Activated CD4-positive, alpha-beta memory T cell treated with anti-CD3 and anti-CD28 coated beads for 36 hours (primary cell): Measurements from ENCODE around the gene SCAMP4. TPM values are rescaled to one million over a fixed set of nuclear protein-coding genes. Genes with fewer than 3 reads are reported as not detected.

Experiments
- CTCF ChIA-PET: fragments of 350-600 bp; sonication (Branson Sonifier 250); formaldehyde crosslinking; loops from one replicate; lab custom pipeline; 2021; ENCODE audit warnings: antibody characterized with exemption, inconsistent platforms; lab: Charles Lee
- POLR2A ChIA-PET: fragments of 350-600 bp; sonication (Branson Sonifier 250); formaldehyde crosslinking; loops from one replicate; lab custom pipeline; 2021; ENCODE audit warnings: antibody characterized with exemption; lab: Charles Lee
- DNase-seq: peaks from one replicate; pipeline ENCODE4 v3.0.0-alpha.2; 2020
- H3K27ac Mint-ChIP-seq: one replicate; pipeline ENCODE4 v1.8.0; 2021; ENCODE audit warnings: mixed read lengths
- H3K27me3 Mint-ChIP-seq: one replicate; pipeline ENCODE4 v1.8.0; 2021; ENCODE audit warnings: mixed read lengths
- H3K36me3 Mint-ChIP-seq: one replicate; pipeline ENCODE4 v1.8.0; 2021; ENCODE audit warnings: mixed read lengths
- H3K4me1 Mint-ChIP-seq: one replicate; pipeline ENCODE4 v1.8.0; 2021; ENCODE audit warnings: low read depth, mixed read lengths
- H3K4me3 Mint-ChIP-seq: one replicate; pipeline ENCODE4 v1.8.0; 2021; ENCODE audit warnings: mild to moderate bottlenecking, mixed read lengths
- H3K9me3 Mint-ChIP-seq: one replicate; pipeline ENCODE4 v1.8.0; 2021; ENCODE audit warnings: mixed read lengths
- intact Hi-C: fragments of 100-400 bp; cut with micrococcal nuclease; formaldehyde crosslinking; loops from one replicate; pipeline ENCODE4 v1.15.1; 2023
- total RNA-seq, 2 experiments: library from RNA; stranded (reverse); gene quantifications; one replicate each; pipeline ENCODE4 v1.2.3, GENCODE V29; 2021

SCAMP4 gene
- total RNA-seq = 10 to 100 TPM; 24.2 to 28.4 TPM

GRCh38 chr19:1905110-1905862, at the start of gene SCAMP4, which contains the start of gene ADAT3:
TSS of gene SCAMP4 (plus strand) at chr19:1905399. CDS start at chr19:1915020, 9,621 bp downstream.
TSS of gene ADAT3 (plus strand) at chr19:1905399. CDS start at chr19:1912048, 6,649 bp downstream.
- Mint-ChIP-seq H3K36me3 (peaks cover 2% of the 10 kb centered on the region), H3K4me3 (peak within 1 kb of the TSS; percentile 87), H3K27me3 (no peaks in the 10 kb centered on the region), H3K27ac (peak within 1 kb of the TSS; percentile 86), H3K9me3 (no peaks in the 10 kb centered on the region), H3K4me1 (peaks cover 36% of the 10 kb centered on the region)
- DNase-seq = peak; percentile 99
- ChIA-PET CTCF (interaction anchor here (0.6 to 1.4 kb wide), 9 partner anchors 8 to 1616 kb away, joined by 3 to 5 read pairs (median 3); no protein-coding TSS in a partner anchor), POLR2A (interaction anchor here (0.5 to 1.6 kb wide), 6 partner anchors 21 to 515 kb away, joined by 3 to 4 read pairs (median 3); partner anchors contain the start of gene ABHD17A)
- intact Hi-C loops = loop anchor here (1.0 kb wide), 3 partner anchors 20 to 41 kb away; partner anchors contain the start of gene ABHD17A

DNA sequence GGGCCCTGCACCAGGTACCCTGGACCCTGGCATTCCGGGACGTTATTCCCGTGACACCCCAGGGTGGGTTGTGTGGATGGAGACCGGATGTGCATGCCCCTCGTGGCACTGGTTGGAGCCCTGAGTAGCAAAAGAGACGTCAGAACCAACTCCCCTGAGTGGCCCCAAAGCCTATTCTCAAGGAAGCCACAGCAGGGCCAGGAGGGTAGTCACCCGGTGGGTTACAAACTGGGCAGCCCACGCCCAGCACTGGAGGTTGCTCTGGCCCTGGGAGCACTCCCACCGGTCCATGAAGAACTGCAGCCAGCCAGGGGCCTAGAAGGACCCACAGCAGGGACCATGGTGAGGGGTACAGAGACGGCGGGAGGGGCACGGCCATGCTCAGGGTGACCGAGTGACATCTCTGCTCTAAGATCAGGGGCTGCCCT, 49.4 kb upstream of the SCAMP4 start:
- Mint-ChIP-seq H3K36me3 (peaks cover 4% of the 10 kb centered on the region), H3K27me3 (no peaks in the 10 kb centered on the region), H3K4me1 (peaks cover 52% of the 10 kb centered on the region), H3K27ac (peak overlapping the region; percentile 91), H3K9me3 (no peaks in the 10 kb centered on the region), H3K4me3 (peak overlapping the region; percentile 80)
- CTCF ChIA-PET = interaction anchor here (1.5 to 3.3 kb wide), 4 partner anchors 9 to 30 kb away, joined by 6 to 14 read pairs (median 9); no protein-coding TSS in a partner anchor
- DNase-seq = peak; percentile 71
- intact Hi-C loops = no loop called here
- POLR2A ChIA-PET = interaction anchor here (0.6 to 1.7 kb wide), 2 partner anchors 47 to 263 kb away, joined by 3 read pairs; partner anchors contain the start of gene MBD3

DNA sequence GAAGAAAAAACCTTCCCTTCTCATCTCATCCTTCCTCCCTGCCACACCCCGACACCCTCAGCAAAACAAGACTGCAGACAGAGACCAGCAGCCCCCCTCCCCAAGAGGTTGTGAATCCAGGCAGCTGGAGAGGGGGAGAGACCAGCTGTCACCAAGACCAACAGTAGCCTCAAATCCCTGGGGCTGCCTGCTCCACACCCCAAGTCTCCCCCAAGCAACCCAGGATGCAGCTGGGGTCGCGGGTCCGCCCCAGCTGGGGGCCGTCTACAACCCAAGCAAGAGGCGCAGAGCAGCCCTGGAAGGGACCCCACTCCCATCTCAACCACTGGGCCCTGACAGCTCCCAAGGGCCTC, 48.9 kb upstream of the SCAMP4 start:
- no peaks in the 10 kb centered on the region for H3K9me3 Mint-ChIP-seq
- intact Hi-C loops = no loop called here
- ChIA-PET POLR2A (interaction anchor here (0.6 to 1.7 kb wide), 3 partner anchors 28 to 264 kb away, joined by 3 read pairs; partner anchors contain the start of gene MBD3), CTCF (interaction anchor here (2.2 to 3.3 kb wide), 4 partner anchors 9 to 30 kb away, joined by 9 to 14 read pairs (median 11); no protein-coding TSS in a partner anchor)
- peak overlapping the region; percentile 80 for H3K4me3 Mint-ChIP-seq
- H3K27ac Mint-ChIP-seq = peak overlapping the region; percentile 91
- H3K4me1 Mint-ChIP-seq = peaks cover 54% of the 10 kb centered on the region
- DNase-seq = peak; percentile 22
- no peaks in the 10 kb centered on the region for H3K27me3 Mint-ChIP-seq
- H3K36me3 Mint-ChIP-seq = peaks cover 4% of the 10 kb centered on the region

DNA sequence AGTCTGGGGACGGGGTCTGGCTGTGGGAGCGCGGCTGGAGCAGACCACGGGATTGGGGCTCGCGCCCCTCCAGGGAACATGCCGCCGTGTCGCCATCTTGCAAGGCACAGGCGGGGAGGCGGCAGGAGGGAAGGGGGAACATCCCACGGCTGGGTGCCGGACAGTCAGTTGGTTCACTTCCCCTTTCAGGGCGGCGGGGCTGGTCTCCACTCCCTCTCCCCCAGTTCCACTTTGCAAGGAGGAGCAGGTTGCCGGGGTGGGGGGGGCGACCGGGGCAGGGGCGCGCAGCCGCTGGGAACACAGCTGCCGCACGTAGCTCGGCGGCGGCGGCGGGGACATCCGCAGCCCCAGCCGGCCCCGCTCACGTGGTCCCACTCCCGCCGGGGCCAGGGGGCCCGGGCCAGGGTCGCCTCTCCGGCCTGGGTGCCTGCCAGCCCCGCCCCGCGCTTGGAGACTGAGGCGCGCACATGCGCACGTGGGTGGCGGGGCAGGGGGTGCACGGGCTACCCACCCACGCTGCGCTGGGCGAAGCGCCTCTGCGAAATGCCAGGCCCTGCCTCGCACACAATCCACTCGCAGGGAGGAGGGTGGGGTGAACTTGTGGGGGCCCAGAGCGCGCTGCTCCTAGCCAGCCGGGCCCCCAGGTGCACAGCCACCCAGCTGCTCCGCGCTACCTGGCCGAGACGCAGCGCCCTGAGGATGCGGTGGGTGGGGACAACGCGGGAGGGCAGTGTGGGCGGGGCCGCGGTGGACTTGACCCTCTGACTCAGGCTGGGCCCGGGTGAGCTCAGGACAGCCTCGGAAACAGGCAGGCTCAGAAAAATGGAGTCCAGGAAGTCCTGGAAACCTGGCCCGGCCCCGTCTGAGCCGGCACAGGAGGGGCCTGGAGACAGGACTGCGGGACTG, 48.2 kb upstream of the SCAMP4 start:
- intact Hi-C loops = no loop called here
- ChIA-PET CTCF (interaction anchor here (1.4 to 3.3 kb wide), 4 partner anchors 18 to 41 kb away, joined by 5 to 13 read pairs (median 9); no protein-coding TSS in a partner anchor), POLR2A (interaction anchor here (1.3 to 2.1 kb wide), 3 partner anchors 19 to 46 kb away, joined by 3 to 8 read pairs (median 3); no protein-coding TSS in a partner anchor)
- Mint-ChIP-seq H3K4me3 (peak overlapping the region; percentile 80), H3K9me3 (no peaks in the 10 kb centered on the region), H3K27me3 (no peaks in the 10 kb centered on the region), H3K27ac (peak overlapping the region; percentile 91), H3K4me1 (peaks cover 58% of the 10 kb centered on the region), H3K36me3 (peaks cover 4% of the 10 kb centered on the region)
- peak; percentile 79 for DNase-seq

GRCh38 chr19:1857648-1858326, 47.4 kb upstream of the SCAMP4 start:
- peaks cover 51% of the 10 kb centered on the region for H3K4me1 Mint-ChIP-seq
- intact Hi-C loops = no loop called here
- H3K36me3 Mint-ChIP-seq = peaks cover 4% of the 10 kb centered on the region
- POLR2A ChIA-PET = interaction anchor here (0.6 to 2.1 kb wide), 3 partner anchors 19 to 1175 kb away, joined by 3 to 8 read pairs (median 3); no protein-coding TSS in a partner anchor
- H3K27me3 Mint-ChIP-seq = no peaks in the 10 kb centered on the region
- H3K9me3 Mint-ChIP-seq = no peaks in the 10 kb centered on the region
- CTCF ChIA-PET = interaction anchor here (1.4 to 3.3 kb wide), 4 partner anchors 8 to 40 kb away, joined by 5 to 13 read pairs (median 8); no protein-coding TSS in a partner anchor
- H3K27ac Mint-ChIP-seq = peak overlapping the region; percentile 78
- peak overlapping the region; percentile 67 for H3K4me3 Mint-ChIP-seq
- DNase-seq = no peak

- CTCF ChIA-PET = interaction anchor here (1.7 to 3.3 kb wide), 3 partner anchors 9 to 32 kb away, joined by 6 to 13 read pairs (median 9); no protein-coding TSS in a partner anchor
- Mint-ChIP-seq H3K9me3 (no peaks in the 10 kb centered on the region), H3K36me3 (no peaks in the 10 kb centered on the region), H3K27ac (peak overlapping the region; percentile 65), H3K27me3 (no peaks in the 10 kb centered on the region), H3K4me3 (no peak overlapping the region), H3K4me1 (peaks cover 45% of the 10 kb centered on the region)
- DNase-seq = no peak
- POLR2A ChIA-PET = interaction anchor here (2.1 kb wide), 1 partner anchor 18 kb away, joined by 8 read pairs; no protein-coding TSS in a partner anchor
- intact Hi-C loops = no loop called here
Observed at GRCh38 chr19:1858412-1859081, 46.7 kb upstream of the SCAMP4 start.

DNA sequence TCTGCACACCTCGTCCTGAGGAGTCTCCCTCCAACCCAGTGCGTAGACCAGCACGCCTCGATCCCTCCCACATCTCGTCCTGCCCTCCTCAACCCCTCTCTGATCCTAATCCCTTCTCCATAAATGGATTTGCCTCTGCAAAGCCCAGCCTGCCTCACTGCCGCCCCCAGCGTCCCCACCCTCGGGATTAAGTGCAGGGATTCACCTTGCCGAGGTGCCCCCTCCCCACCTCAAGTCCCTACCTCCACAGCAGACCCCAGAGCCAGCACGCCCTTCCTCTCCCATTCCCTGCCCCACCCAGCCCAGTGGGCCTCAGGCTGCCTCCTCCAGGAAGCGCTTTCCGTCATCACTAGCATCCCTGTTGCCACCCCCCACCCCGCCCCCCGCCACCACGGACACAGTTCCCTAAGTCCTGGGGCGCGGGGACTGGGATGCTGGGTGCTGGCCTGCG, 45.8 kb upstream of the SCAMP4 start:
- H3K4me1 Mint-ChIP-seq = peaks cover 43% of the 10 kb centered on the region
- no peaks in the 10 kb centered on the region for H3K36me3 Mint-ChIP-seq
- peak overlapping the region; percentile 27 for H3K4me3 Mint-ChIP-seq
- no peaks in the 10 kb centered on the region for H3K9me3 Mint-ChIP-seq
- ChIA-PET CTCF (interaction anchor here (1.7 to 3.3 kb wide), 3 partner anchors 10 to 33 kb away, joined by 6 to 13 read pairs (median 9); no protein-coding TSS in a partner anchor), POLR2A (no interaction called here)
- peak overlapping the region; percentile 64 for H3K27ac Mint-ChIP-seq
- no peaks in the 10 kb centered on the region for H3K27me3 Mint-ChIP-seq
- no peak for DNase-seq
- intact Hi-C loops = no loop called here

- CTCF ChIA-PET = interaction anchor here (0.6 kb wide), 1 partner anchor 11 kb away, joined by 4 read pairs; no protein-coding TSS in a partner anchor
- POLR2A ChIA-PET = no interaction called here
- H3K9me3 Mint-ChIP-seq = no peaks in the 10 kb centered on the region
- DNase-seq = peak; percentile 76
- no peak overlapping the region for H3K4me3 Mint-ChIP-seq
- H3K27me3 Mint-ChIP-seq = no peaks in the 10 kb centered on the region
- H3K27ac Mint-ChIP-seq = peak overlapping the region; percentile 56
- H3K36me3 Mint-ChIP-seq = no peaks in the 10 kb centered on the region
- intact Hi-C loops = no loop called here
- peaks cover 35% of the 10 kb centered on the region for H3K4me1 Mint-ChIP-seq
Observed at GRCh38 chr19:1860042-1860775, 45.0 kb upstream of the SCAMP4 start.

DNA sequence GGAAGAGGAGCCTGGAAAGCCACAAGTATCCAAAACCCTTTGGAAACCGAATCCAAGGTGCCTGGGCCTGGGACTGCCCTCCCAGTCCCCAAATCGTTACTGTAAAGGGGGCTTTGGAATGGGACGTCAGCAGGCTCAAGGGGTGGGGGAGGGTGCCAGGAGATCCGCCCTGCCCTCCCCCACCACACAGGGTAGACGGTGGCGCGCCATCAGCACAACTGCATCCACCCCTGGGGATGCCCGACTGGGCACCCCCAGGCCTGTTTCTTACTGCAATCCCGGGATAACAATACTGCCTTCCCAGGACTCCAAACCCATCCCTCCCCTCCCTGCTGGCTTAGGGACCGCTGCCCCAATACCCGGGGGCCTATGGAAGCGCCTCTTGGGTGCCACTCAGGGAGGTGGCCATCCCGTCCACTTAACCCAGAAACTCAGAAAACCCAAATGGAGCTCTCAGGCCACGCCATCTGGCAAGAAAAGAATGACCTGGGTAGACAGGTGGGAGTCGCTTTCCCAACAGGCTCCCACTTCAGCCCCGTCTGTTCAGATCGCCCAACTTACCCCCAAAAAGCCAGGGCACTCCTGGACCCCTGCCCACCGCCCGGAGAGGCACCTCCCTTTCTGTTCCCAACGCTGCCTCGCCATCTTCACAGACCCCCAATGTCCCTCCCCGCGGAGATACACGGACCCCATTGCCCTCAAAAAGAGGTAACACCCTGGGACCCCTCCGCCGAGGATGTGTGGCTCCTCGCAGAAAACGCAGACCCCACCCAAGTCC, 44.2 kb upstream of the SCAMP4 start:
- Mint-ChIP-seq H3K4me1 (peaks cover 38% of the 10 kb centered on the region), H3K9me3 (no peaks in the 10 kb centered on the region), H3K4me3 (peak overlapping the region; percentile 93), H3K36me3 (no peaks in the 10 kb centered on the region), H3K27ac (no peak overlapping the region), H3K27me3 (no peaks in the 10 kb centered on the region)
- DNase-seq = no peak
- intact Hi-C loops = no loop called here
- ChIA-PET POLR2A (no interaction called here), CTCF (no interaction called here)
